COLO829 (cell line): ENCODE results near the gene CYP46A1.
"Not testable (repeated sequence)": the region's sequence is repeated elsewhere in the genome, so short reads cannot be mapped to it uniquely, and the experiment has no call there.

Experiments used
- DNase-seq: peaks from one replicate; pipeline ENCODE4 v3.0.0; 2012; ENCODE audit warnings: low spot score

The CYP46A1 gene

GRCh38 chr14:99657645-99658155 lies 26.4 kb upstream of the CYP46A1 start:
- DNase-seq = no peak

GRCh38 chr14:99658218-99658845 lies 25.8 kb upstream of the CYP46A1 start:
- no peak for DNase-seq

GRCh38 chr14:99659333-99659741 lies 24.8 kb upstream of the CYP46A1 start:
- no peak for DNase-seq

GRCh38 chr14:99660006-99660566 lies 24.0 kb upstream of the CYP46A1 start:
- DNase-seq = no peak

GRCh38 chr14:99660794-99661193 lies 23.3 kb upstream of the CYP46A1 start:
- DNase-seq = no peak

GRCh38 chr14:99661206-99661605 lies 22.9 kb upstream of the CYP46A1 start:
- not testable (repeated sequence) for DNase-seq

GRCh38 chr14:99662846-99663245 lies 21.3 kb upstream of the CYP46A1 start:
- no peak for DNase-seq

- no peak for DNase-seq
Observed at GRCh38 chr14:99663386-99664057, 20.6 kb upstream of the CYP46A1 start.

- no peak for DNase-seq
Observed at GRCh38 chr14:99664058-99664936, 19.8 kb upstream of the CYP46A1 start.

- DNase-seq = no peak
Observed at GRCh38 chr14:99664937-99665273, 19.2 kb upstream of the CYP46A1 start.

GRCh38 chr14:99666533-99666932 lies 17.6 kb upstream of the CYP46A1 start:
- no peak for DNase-seq

GRCh38 chr14:99667045-99667444 lies 17.1 kb upstream of the CYP46A1 start:
- DNase-seq = no peak

- DNase-seq = no peak
Observed at GRCh38 chr14:99667821-99668220, 16.3 kb upstream of the CYP46A1 start.

GRCh38 chr14:99668307-99669295 lies 15.5 kb upstream of the CYP46A1 start:
- DNase-seq = no peak

GRCh38 chr14:99670361-99671234 lies 13.5 kb upstream of the CYP46A1 start:
- no peak for DNase-seq

- no peak for DNase-seq
Observed at GRCh38 chr14:99671235-99672224, 12.6 kb upstream of the CYP46A1 start.

GRCh38 chr14:99672506-99673304 lies 11.4 kb upstream of the CYP46A1 start:
- DNase-seq = no peak
